PC-3 (cell line): Measurements from ENCODE around the gene MTCH1. TPM values are rescaled to one million over a fixed set of nuclear protein-coding genes. Genes with fewer than 3 reads are reported as not detected.

ENCODE experiments used
- ATAC-seq: fragments of 200-7000 bp; cut with Tn5 transposase; 2 replicates; pipeline ENCODE4 v1.9.1; 2020; ENCODE audit warnings: mild to moderate bottlenecking, moderate library complexity
- BruUV-seq: library from RNA; stranded (reverse); fragments of 400-500 nt; replicated peaks from 2 replicates; lab custom pipeline; 2021; lab: Mats Ljungman, UMichigan
- CTCF ChIA-PET: fragments of 300-600 bp; sonication (Branson Sonifier 250); formaldehyde crosslinking; loops from one replicate; lab custom pipeline; 2022; ENCODE audit warnings: antibody characterized with exemption; lab: Charles Lee
- POLR2A ChIA-PET: fragments of 300-600 bp; sonication (Branson Sonifier 250); formaldehyde crosslinking; loops from one replicate; lab custom pipeline; 2022; ENCODE audit warnings: antibody characterized with exemption; ENCODE audit not compliant: unreplicated experiment; lab: Charles Lee
- DNase-seq: peaks from one replicate; pipeline ENCODE4 v3.0.0-alpha.2; 2015
- H2AFZ ChIP-seq: fragments of 300-600 bp; sonication (generic); 2 replicates; pipeline ENCODE4 v1.6.0; 2016; ENCODE audit warnings: antibody characterized with exemption, low read length
- H3F3A ChIP-seq: fragments of 300-600 bp; sonication (generic); one replicate; pipeline ENCODE4 v1.6.0; 2017; ENCODE audit warnings: antibody characterized with exemption, low read length, control low read depth, mild to moderate bottlenecking; ENCODE audit not compliant: unreplicated experiment
- H3K27ac ChIP-seq: fragments of 300-600 bp; sonication (generic); 2 replicates; pipeline ENCODE4 v1.5.1; 2016; ENCODE audit warnings: mild to moderate bottlenecking, low read length
- H3K27me3 ChIP-seq: fragments of 300-600 bp; sonication (generic); 2 replicates; pipeline ENCODE4 v1.6.1; 2016; ENCODE audit warnings: low read length, mixed read lengths
- H3K36me3 ChIP-seq: fragments of 300-600 bp; sonication (generic); 2 replicates; pipeline ENCODE4 v1.6.1; 2016; ENCODE audit warnings: low read depth, mixed run types, low read length, mixed read lengths
- H3K4me1 ChIP-seq: fragments of 300-600 bp; sonication (generic); 2 replicates; pipeline ENCODE4 v1.5.1; 2016; ENCODE audit warnings: low read length; ENCODE audit not compliant: insufficient read depth
- H3K4me2 ChIP-seq: fragments of 300-600 bp; sonication (generic); 2 replicates; pipeline ENCODE4 v1.6.0; 2016; ENCODE audit warnings: low read length
- H3K4me3 ChIP-seq: fragments of 300-600 bp; sonication (generic); 2 replicates; pipeline ENCODE4 v1.5.1; 2016; ENCODE audit warnings: mild to moderate bottlenecking, low read length, mixed read lengths
- H3K79me2 ChIP-seq: fragments of 300-600 bp; sonication (generic); 2 replicates; pipeline ENCODE4 v1.6.1; 2017; ENCODE audit warnings: low read length, mixed read lengths
- H3K9ac ChIP-seq: fragments of 300-600 bp; sonication (generic); 2 replicates; pipeline ENCODE4 v1.6.0; 2016; ENCODE audit warnings: mild to moderate bottlenecking, low read length
- H3K9me2 ChIP-seq: fragments of 300-600 bp; sonication (generic); replicated peaks from 2 replicates; pipeline ENCODE4 v1.6.1; 2016; ENCODE audit warnings: mixed run types, low read length, mixed read lengths
- H3K9me3 ChIP-seq: fragments of 300-600 bp; sonication (generic); 2 replicates; pipeline ENCODE4 v1.6.1; 2016; ENCODE audit warnings: low read length, mixed read lengths
- H4K20me1 ChIP-seq: fragments of 300-600 bp; sonication (generic); 2 replicates; pipeline ENCODE4 v1.6.1; 2016; ENCODE audit warnings: low read length, mixed read lengths
- EZH2 ChIP-seq: fragments of 300-600 bp; sonication (generic); IDR thresholded peaks from one replicate; pipeline ENCODE4 v1.6.1; 2017; ENCODE audit warnings: antibody characterized with exemption, mild to moderate bottlenecking, low read length; ENCODE audit not compliant: unreplicated experiment
- EZH2phosphoT487 ChIP-seq: fragments of 300-600 bp; sonication (generic); IDR thresholded peaks from 2 replicates; pipeline ENCODE4 v1.6.1; 2018; ENCODE audit warnings: mild to moderate bottlenecking, antibody characterized with exemption, low read length, borderline replicate concordance
- intact Hi-C: fragments of 100-400 bp; cut with micrococcal nuclease; formaldehyde crosslinking; loops from 2 replicates; pipeline ENCODE4 v1.9.0; 2023
- total RNA-seq: library from RNA; depleted of rRNA; stranded (reverse); fragments of >200 nt; gene quantifications from 2 replicates; pipeline ENCODE4 v1.2.3, GENCODE V29; 2014
- TF ChIP-seq, protein P1 (sequence below): fragments of 300-600 bp; sonication (generic); conservative IDR thresholded peaks from 2 replicates; pipeline ENCODE4 v1.5.1; 2017; ENCODE audit warnings: antibody characterized with exemption, low read depth, mild to moderate bottlenecking, low read length

MTCH1 gene
- total RNA-seq, 1 experiment from 2014 or later: 253 TPM

GRCh38 chr6:36963451-36964290, 22.3 kb downstream of the MTCH1 start:
- intact Hi-C loops: no loop called here
- POLR2A ChIA-PET: no interaction called here

GRCh38 chr6:36962874-36963273, 23.1 kb downstream of the MTCH1 start:
- ATAC-seq (no peak), DNase-seq (no peak)
- BruUV-seq: no TSS peak
- Histone ChIP-seq H3K4me2 (no peak overlapping the region), H3K9me2 (no peaks in the 10 kb centered on the region), H3K9me3 (no peaks in the 10 kb centered on the region), H3K9ac (no peak overlapping the region), H3K4me3 (no peak overlapping the region), H3K79me2 (no peaks in the 10 kb centered on the region), H3K27ac (no peak overlapping the region), H3K4me1 (peaks cover 15% of the 10 kb centered on the region), H3F3A (no peaks in the 10 kb centered on the region), H2AFZ (no peak overlapping the region), H3K36me3 (peaks cover 7% of the 10 kb centered on the region), H3K27me3 (no peaks in the 10 kb centered on the region), H4K20me1 (no peaks in the 10 kb centered on the region)
- intact Hi-C loops: no loop called here
- no peak for TF ChIP-seq EZH2
- TF ChIP-seq, protein P1, sequence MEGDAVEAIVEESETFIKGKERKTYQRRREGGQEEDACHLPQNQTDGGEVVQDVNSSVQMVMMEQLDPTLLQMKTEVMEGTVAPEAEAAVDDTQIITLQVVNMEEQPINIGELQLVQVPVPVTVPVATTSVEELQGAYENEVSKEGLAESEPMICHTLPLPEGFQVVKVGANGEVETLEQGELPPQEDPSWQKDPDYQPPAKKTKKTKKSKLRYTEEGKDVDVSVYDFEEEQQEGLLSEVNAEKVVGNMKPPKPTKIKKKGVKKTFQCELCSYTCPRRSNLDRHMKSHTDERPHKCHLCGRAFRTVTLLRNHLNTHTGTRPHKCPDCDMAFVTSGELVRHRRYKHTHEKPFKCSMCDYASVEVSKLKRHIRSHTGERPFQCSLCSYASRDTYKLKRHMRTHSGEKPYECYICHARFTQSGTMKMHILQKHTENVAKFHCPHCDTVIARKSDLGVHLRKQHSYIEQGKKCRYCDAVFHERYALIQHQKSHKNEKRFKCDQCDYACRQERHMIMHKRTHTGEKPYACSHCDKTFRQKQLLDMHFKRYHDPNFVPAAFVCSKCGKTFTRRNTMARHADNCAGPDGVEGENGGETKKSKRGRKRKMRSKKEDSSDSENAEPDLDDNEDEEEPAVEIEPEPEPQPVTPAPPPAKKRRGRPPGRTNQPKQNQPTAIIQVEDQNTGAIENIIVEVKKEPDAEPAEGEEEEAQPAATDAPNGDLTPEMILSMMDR: no peak
- TF ChIP-seq EZH2phosphoT487: no peak
- CTCF ChIA-PET: no interaction called here
- POLR2A ChIA-PET: no interaction called here

More at GRCh38 chr6:36963451-36964290, 22.3 kb downstream of the MTCH1 start:
- H3K36me3 ChIP-seq: peaks cover 15% of the 10 kb centered on the region
- DNase-seq (no peak), ATAC-seq (no peak; the same call in 1 of the 2 replicates)
- no peak overlapping the region for H3K9ac ChIP-seq
- CTCF ChIA-PET: no interaction called here
- no peaks in the 10 kb centered on the region for H3K27me3 ChIP-seq
- no peak overlapping the region for H2AFZ ChIP-seq
- no peaks in the 10 kb centered on the region for H4K20me1 ChIP-seq
- H3K79me2 ChIP-seq: no peaks in the 10 kb centered on the region
- H3K4me3 ChIP-seq: no peak overlapping the region
- H3K4me1 ChIP-seq: peaks cover 15% of the 10 kb centered on the region
- no peak overlapping the region for H3K4me2 ChIP-seq
- no peaks in the 10 kb centered on the region for H3F3A ChIP-seq
- no peaks in the 10 kb centered on the region for H3K9me2 ChIP-seq
- BruUV-seq: no TSS peak
- TF ChIP-seq EZH2: no peak
- TF ChIP-seq EZH2phosphoT487: no peak
- TF ChIP-seq, protein P1: no peak
- H3K9me3 ChIP-seq: no peaks in the 10 kb centered on the region
- no peak overlapping the region for H3K27ac ChIP-seq
